Right lobe of liver (tissue), 4 donors: ENCODE measurements around the gene BUD31.

Source experiments
- POLR2A ChIP-seq: fragments of 450-650 bp; IDR thresholded peaks from one replicate; pipeline ENCODE4 v1.6.1; 2017; ENCODE audit warnings: antibody characterized with exemption, mild to moderate bottlenecking
- TF ChIP-seq, protein P1 (sequence below), 4 donors: fragments of 200-600 bp in 3 of 4; fragments of 450-650 bp in 1 of 4; IDR thresholded peaks; one replicate each; pipeline versions ENCODE4 v1.5.1 to v1.8.0; 2016 to 2022; ENCODE audit warnings: antibody characterized with exemption in 4 of 4, mild to moderate bottlenecking in 2 of 4
- donor health status: DM: no; HTN: no; CAD: no.
- donor health status: DM: no; HTN: no; CAD: no.
- donor health status: DM: no; HTN: yes; CAD: no.

GRCh38 chr7:99410635-99411034, 1.9 kb downstream of the BUD31 start:
- TF ChIP-seq, protein P1, sequence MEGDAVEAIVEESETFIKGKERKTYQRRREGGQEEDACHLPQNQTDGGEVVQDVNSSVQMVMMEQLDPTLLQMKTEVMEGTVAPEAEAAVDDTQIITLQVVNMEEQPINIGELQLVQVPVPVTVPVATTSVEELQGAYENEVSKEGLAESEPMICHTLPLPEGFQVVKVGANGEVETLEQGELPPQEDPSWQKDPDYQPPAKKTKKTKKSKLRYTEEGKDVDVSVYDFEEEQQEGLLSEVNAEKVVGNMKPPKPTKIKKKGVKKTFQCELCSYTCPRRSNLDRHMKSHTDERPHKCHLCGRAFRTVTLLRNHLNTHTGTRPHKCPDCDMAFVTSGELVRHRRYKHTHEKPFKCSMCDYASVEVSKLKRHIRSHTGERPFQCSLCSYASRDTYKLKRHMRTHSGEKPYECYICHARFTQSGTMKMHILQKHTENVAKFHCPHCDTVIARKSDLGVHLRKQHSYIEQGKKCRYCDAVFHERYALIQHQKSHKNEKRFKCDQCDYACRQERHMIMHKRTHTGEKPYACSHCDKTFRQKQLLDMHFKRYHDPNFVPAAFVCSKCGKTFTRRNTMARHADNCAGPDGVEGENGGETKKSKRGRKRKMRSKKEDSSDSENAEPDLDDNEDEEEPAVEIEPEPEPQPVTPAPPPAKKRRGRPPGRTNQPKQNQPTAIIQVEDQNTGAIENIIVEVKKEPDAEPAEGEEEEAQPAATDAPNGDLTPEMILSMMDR (IDR thresholded peaks at IDR 0.05), result no peak
- TF ChIP-seq POLR2A, result no peak
